ENCODE results near the gene LXN.

Gene LXN

DNA sequence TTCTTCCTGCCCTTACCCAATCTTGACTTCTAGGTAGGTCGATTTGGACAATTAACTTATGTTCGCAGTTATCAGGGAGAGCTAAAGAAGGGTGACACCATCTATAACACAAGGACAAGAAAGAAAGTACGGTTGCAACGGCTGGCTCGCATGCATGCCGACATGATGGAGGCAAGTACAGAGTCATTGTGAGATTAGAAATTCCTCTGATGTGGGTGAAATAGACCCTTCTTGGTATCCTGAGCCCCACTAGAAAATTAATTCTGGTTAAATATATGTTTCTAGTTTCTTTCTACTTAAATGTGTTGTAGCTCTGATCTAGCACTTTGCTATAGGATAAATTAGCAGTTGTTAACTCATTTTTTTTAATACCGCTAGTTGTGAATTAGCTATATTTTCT lies 13.6 kb downstream of the LXN start:
- H3K36me3 Mint-ChIP-seq (ENCODE audit: insufficient read depth) = peaks cover 60% of the 10 kb centered on the region
- no peak for ATAC-seq (replicated peaks)
- no peak for DNase-seq
- H3K4me1 Mint-ChIP-seq (ENCODE audit: low read depth in 2 of 2) = no peaks in the 10 kb centered on the region
- H3K4me3 Mint-ChIP-seq = no peak overlapping the region
- no peaks in the 10 kb centered on the region for H3K9me3 Mint-ChIP-seq
- H3K27ac Mint-ChIP-seq = no peak overlapping the region
- no peaks in the 10 kb centered on the region for H3K27me3 Mint-ChIP-seq

DNA sequence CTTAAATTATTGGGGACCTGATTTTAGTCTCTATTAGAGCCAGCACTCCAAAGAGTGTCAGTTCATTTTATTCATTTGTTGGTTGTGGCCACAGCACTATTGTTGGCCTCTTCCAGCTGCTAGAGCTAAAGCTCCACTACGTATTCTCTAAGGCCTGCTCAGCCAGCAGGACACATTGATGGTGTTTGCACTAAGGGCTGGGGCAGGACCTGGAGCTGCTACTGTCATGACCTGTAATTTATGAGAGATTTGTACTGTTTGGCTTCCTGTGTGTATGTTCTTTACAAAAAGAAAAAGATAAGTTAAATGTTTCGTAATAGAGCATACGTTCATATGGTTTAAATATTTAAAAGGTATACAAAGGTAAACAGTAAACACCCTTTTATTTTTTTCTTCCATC lies 20.0 kb downstream of the LXN start:
- no peaks in the 10 kb centered on the region for H3K9me3 Mint-ChIP-seq
- no peak overlapping the region for H3K27ac Mint-ChIP-seq
- H3K4me3 Mint-ChIP-seq = no peak overlapping the region
- H3K4me1 Mint-ChIP-seq (ENCODE audit: low read depth in 2 of 2) = peaks cover 0 to 4% of the 10 kb centered on the region in 2 donors
- no peak for ATAC-seq (replicated peaks)
- DNase-seq = no peak
- H3K27me3 Mint-ChIP-seq = no peaks in the 10 kb centered on the region
- H3K36me3 Mint-ChIP-seq (ENCODE audit: insufficient read depth) = peaks cover 73% of the 10 kb centered on the region

DNA sequence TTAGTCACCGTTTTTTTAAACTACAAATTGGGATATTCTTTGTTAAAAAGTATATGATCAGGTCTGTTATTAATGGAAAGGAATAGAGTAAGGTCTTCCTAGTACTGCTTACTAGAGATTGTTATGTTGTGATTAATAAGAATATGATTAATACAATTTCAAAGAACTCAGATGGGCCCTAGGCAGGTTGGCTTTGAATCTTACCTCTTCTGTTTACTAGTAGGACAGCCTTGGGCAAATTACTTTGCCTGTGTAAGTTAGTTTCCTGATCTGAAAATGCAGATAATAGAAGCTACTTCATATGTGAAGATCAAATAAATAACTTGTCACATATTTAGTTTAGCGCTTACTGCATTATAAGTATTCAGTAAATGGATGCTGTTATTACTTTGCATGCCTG lies 21.3 kb downstream of the LXN start:
- Mint-ChIP-seq H3K4me3 (no peak overlapping the region), H3K36me3 (ENCODE audit: insufficient read depth) (peaks cover 73% of the 10 kb centered on the region)

DNA sequence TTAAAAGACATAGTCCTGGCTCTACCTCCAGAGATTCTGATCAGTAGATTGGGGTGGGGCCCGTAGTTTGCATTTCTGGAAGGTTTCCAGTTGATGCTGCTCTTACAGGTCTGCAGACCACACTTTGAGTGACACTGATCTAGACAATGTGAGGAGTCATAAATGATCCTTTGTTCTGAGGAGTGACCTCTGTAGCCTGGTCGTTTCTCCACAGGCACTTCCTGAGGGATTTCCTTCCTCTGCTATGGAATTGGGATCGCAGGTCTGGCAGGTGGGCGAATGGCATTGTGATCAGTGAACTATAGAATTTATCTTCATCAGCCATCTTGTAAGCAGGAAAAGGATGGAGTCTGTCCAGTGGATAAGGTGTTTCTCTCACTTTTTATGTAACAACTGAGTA lies 22.7 kb downstream of the LXN start:
- Mint-ChIP-seq H3K4me3 (no peak overlapping the region), H3K36me3 (ENCODE audit: insufficient read depth) (peaks cover 64% of the 10 kb centered on the region), H3K4me1 (ENCODE audit: low read depth in 2 of 2) (peaks cover 13 to 20% of the 10 kb centered on the region in 2 donors), H3K27me3 (no peaks in the 10 kb centered on the region), H3K9me3 (no peaks in the 10 kb centered on the region), H3K27ac (no peak overlapping the region)
- ATAC-seq (replicated peaks) = no peak
- DNase-seq = no peak

More for the DNA sequence above, 21.3 kb downstream of the LXN start:
- Mint-ChIP-seq H3K27ac (no peak overlapping the region), H3K9me3 (no peaks in the 10 kb centered on the region), H3K4me1 (ENCODE audit: low read depth in 2 of 2) (peaks cover 5 to 10% of the 10 kb centered on the region in 2 donors), H3K27me3 (no peaks in the 10 kb centered on the region)
- DNase-seq (no peak), ATAC-seq (replicated peaks) (no peak)

DNA sequence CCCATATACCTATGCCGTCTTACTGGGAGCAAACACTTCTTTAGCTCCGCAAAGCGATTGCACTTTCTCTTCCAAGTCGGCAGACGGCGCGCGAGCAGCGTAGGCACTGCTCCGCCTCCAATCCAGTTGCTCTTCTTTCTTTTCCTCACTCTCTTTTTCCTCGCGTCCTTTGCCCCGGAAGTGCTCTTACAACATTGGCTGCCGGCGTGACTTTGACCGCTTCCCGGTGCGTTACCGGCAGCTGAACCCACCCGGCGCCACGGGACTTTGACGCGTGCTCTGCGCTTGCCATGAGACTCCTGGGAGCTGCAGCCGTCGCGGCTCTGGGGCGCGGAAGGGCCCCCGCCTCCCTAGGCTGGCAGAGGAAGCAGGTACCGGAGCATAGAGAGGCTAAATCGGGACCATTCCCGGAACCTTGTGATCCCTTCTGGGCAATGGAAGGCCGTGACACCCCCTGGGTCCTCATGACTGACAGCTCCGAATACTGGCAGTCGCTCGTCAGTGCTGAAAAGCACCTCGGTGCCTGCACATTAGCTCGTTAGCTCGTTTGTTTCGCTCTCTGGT lies 28.0 kb downstream of the LXN start, which contains the start of gene GFM1:
TSS of gene GFM1 (plus strand) at position 183 of the 564 bp plus-strand sequence. CDS start at position 291, 108 bp downstream.
- Mint-ChIP-seq H3K4me3 (peak within 1 kb of the TSS; percentile 88 to 93), H3K27ac (peak within 1 kb of the TSS; percentile 88 to 89), H3K27me3 (no peaks in the 10 kb centered on the region), H3K36me3 (ENCODE audit: insufficient read depth) (peaks cover 13% of the 10 kb centered on the region), H3K4me1 (ENCODE audit: low read depth in 2 of 2) (peaks cover 20 to 26% of the 10 kb centered on the region in 2 donors), H3K9me3 (no peaks in the 10 kb centered on the region)
- peak; percentile 92 for ATAC-seq (replicated peaks)
- peak; percentile 84 to 87 (median 85) for DNase-seq

DNA sequence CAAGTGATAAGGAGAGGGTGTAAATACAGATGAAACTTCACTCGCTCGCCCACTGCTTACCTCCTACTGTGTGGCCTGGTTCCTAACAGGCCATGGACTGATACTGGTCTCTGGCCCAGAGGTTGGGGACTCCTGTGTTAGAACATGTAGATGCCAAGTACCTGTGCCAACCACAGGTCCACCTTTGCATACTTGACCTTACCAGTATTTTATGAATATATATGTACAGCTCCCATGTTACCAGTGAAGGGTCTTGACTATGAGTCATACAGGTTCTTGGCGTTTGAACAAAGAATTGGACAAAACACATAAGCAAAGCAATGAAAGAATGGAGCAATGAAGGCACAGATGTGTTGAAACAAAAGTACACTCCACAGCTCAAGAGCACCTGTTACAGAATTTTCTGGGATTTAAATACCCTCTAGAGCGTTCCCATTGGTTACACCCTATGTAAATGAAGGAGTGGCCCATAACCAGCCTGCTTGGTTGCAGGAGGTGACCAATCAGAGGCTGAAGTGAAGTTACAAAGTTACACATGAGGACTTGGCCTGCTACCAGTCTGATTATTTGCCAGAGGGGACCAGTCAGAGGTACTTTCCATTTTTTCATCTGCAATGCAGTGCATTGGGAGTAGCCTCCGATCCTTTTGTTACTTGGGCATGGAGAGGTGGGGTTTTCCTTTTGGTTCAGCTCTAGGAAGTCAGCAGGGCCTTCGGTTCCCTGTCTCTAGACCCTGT lies 29.8 kb downstream of the LXN start:
- DNase-seq = no peak
- ATAC-seq (replicated peaks) = no peak
- H3K9me3 Mint-ChIP-seq = no peaks in the 10 kb centered on the region
- no peak overlapping the region for H3K27ac Mint-ChIP-seq
- H3K4me3 Mint-ChIP-seq = peak overlapping the region in 1 of 2 donors; percentile 29
- peaks cover 6% of the 10 kb centered on the region for H3K36me3 Mint-ChIP-seq (ENCODE audit: insufficient read depth)
- peaks cover 20 to 26% of the 10 kb centered on the region in 2 donors for H3K4me1 Mint-ChIP-seq (ENCODE audit: low read depth in 2 of 2)
- no peaks in the 10 kb centered on the region for H3K27me3 Mint-ChIP-seq

DNA sequence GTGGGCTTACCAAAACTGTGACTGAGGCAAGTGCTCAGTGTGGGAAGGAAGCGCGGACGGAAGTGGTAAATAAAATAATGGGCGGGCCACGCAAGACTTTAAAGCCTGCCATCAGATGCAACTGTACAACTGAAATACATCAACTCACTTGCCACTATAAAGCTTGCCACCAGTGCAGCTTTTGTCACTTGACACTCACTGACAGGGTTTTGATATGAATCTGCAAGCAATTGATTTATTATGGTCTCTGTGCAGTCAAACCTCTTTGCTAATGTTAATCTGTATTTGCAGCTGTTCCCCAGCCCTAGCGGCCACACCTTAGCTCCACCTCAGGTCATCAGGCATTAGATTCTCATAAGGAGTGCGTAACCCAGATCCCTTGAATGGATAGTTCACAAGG lies 30.4 kb downstream of the LXN start:
- Mint-ChIP-seq H3K27ac (peak overlapping the region in 1 of 2 donors; percentile 77), H3K4me3 (peak overlapping the region; percentile 32 to 42), H3K9me3 (no peaks in the 10 kb centered on the region), H3K36me3 (ENCODE audit: insufficient read depth) (peaks cover 6% of the 10 kb centered on the region), H3K4me1 (ENCODE audit: low read depth in 2 of 2) (peaks cover 20 to 26% of the 10 kb centered on the region in 2 donors), H3K27me3 (no peaks in the 10 kb centered on the region)
- ATAC-seq (replicated peaks) (no peak), DNase-seq (no peak)

DNA sequence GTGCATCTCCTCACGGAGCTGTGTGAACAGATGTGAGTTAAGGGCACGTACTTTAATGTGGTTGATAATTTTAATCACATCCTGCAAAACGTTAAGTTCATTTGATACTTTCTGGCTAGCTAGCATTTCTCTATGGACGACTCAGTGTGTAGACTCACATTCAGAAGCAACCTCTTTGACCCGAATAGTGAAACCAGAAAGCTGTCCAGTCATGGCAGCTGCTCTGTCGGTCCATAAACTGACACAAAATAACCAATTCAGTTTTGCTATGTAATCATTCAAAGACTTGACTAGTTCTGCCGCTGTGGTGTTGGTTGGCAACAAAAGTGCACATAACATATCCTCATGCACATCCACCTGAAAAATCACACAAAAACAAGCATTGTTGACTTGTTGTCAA lies 31.8 kb downstream of the LXN start:
- ATAC-seq (replicated peaks) = no peak
- H3K9me3 Mint-ChIP-seq = no peaks in the 10 kb centered on the region
- peaks cover 11 to 16% of the 10 kb centered on the region in 2 donors for H3K4me1 Mint-ChIP-seq (ENCODE audit: low read depth in 2 of 2)
- H3K4me3 Mint-ChIP-seq = no peak overlapping the region
- no peaks in the 10 kb centered on the region for H3K36me3 Mint-ChIP-seq (ENCODE audit: insufficient read depth)
- no peaks in the 10 kb centered on the region for H3K27me3 Mint-ChIP-seq
- no peak for DNase-seq
- no peak overlapping the region for H3K27ac Mint-ChIP-seq

DNA sequence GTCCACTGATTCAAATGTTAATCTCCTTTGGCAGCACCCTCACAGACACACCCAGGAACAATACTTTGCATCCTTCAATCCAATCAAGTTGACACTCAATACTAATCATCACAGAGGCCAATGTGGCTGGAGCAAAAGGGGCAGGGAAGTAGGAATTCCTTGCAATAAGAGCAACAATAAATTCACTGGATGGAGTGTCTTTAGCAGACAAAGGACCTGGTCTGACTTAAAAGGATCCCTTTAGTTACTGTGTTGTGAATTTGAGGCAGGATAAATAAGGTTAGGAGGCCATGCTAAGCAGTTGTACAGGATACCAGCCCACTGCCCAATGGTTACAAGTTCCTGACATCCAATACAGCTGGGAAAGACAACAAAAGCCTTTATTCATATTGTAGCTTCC lies 40.5 kb downstream of the LXN start:
- Mint-ChIP-seq H3K36me3 (ENCODE audit: insufficient read depth) (no peaks in the 10 kb centered on the region), H3K9me3 (no peaks in the 10 kb centered on the region), H3K4me3 (no peak overlapping the region), H3K27me3 (peaks cover 41 to 58% of the 10 kb centered on the region in 2 donors), H3K27ac (no peak overlapping the region), H3K4me1 (ENCODE audit: low read depth in 2 of 2) (no peaks in the 10 kb centered on the region)
- ATAC-seq (replicated peaks) = no peak
- DNase-seq = no peak

DNA sequence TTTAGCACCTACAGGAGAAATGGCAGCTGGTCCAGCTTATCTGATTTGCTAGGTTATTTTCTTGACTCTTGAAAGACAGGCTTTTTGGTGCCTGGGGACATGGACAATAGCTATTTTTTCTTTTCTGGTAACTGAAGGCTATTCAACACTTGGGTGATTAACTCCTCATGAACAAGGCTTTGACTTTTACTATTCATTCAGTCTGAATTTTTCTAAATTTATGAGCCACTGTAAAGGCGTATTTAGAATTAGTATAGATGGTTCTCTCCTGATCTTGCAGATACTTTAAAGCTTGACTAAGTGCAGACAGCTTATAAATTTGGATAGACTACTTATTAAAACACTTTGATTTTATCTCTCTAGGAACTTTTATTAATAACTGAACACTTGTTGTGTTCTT lies 46.6 kb downstream of the LXN start:
- DNase-seq (no peak), ATAC-seq (replicated peaks) (no peak)
- H3K4me3 Mint-ChIP-seq = no peak overlapping the region
- peaks cover 2% of the 10 kb centered on the region for H3K36me3 Mint-ChIP-seq (ENCODE audit: insufficient read depth)
- H3K27ac Mint-ChIP-seq = no peak overlapping the region
- H3K27me3 Mint-ChIP-seq = peaks cover 54 to 59% of the 10 kb centered on the region in 2 donors
- no peaks in the 10 kb centered on the region for H3K4me1 Mint-ChIP-seq (ENCODE audit: low read depth in 2 of 2)
- H3K9me3 Mint-ChIP-seq = no peaks in the 10 kb centered on the region

DNA sequence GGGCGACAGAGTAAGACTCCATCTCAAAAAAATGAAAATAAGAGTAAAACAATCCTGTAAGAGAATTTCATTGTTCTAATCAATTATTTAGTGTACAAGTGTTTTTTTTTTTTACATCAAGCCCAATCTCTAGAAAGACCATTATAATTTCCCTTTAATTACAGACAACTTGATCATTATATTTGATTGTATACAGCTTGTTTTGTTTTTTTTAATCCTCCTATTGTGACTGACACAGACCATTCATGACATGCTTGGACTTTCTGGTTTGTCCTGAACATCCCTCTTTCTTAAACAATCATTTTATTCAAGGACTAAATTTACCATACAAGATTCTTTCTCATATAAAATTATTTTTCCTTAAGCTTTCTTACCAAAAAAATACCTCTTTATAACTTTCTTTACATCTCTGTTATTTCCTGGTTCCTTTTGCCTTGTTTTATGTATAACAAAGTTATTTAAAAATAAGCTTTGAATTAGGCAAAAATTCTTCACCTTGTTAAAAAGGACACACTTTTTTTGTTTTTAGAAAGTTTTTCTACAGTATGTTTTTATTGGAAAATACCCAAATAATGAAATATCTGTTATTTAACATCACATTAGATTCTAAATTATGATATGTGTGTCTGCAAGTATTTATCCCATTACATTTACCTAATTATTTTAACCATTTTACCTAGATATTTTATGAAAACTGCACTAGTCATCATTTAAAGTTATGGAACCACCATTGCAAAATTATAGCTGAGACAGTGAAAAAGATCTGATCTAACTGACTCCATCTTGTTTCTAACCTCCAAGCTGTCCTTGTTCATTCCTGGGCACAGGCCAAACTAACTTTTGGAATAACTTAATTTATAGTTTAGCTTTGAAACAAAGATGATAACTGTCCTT lies 54.2 kb downstream of the LXN start:
- Mint-ChIP-seq H3K36me3 (ENCODE audit: insufficient read depth) (peaks cover 2% of the 10 kb centered on the region), H3K4me3 (no peak overlapping the region), H3K4me1 (ENCODE audit: low read depth in 2 of 2) (no peaks in the 10 kb centered on the region), H3K27me3 (peaks cover 17 to 25% of the 10 kb centered on the region in 2 donors), H3K27ac (no peak overlapping the region), H3K9me3 (no peaks in the 10 kb centered on the region)
- ATAC-seq (replicated peaks) (no peak), DNase-seq (no peak)

Data from effector memory CD8-positive, alpha-beta T cell (primary cell).